ENCODE measurements around the gene BAIAP2L2. TPM values are rescaled to one million over a fixed set of nuclear protein-coding genes. Genes with fewer than 3 reads are reported as not detected.

BAIAP2L2 gene
- total and polyA plus RNA-seq, 2 donors (not counting 3 experiments of a cell fraction or from before 2014, with no cell fraction given), result 0.20 to 0.35 TPM

DNA sequence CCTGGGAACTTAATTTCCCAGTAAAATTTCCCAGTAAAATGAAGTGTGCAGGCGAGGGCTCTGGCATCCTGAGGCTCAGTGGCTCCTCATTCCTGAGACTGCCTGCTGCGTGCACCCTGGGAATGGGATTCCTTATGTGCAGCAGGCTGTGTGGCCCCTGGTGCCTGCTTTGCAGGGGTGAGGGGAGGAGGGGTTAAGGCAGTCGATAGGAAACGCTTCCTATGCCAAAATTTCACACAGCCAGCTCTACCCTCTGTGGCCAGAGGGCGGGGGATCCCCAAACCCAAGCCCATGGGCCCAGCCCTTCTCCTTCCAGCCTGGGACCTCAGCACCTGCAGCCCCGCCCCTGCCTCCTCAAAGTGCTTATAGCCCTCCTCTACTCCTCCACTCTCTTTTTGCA is 12.1 kb upstream of the BAIAP2L2 start:
- no peak overlapping the region for H3K4me3 ChIP-seq (replicated peaks in 1 of 3; ENCODE audit: insufficient read depth in 1 of 3, low read depth in 1 of 3, low read length in 3 of 3)
- CTCF ChIA-PET, result interaction anchor here (1.4 to 1.5 kb wide), 2 partner anchors 15 to 292 kb away, joined by 3 to 5 read pairs; no protein-coding TSS in a partner anchor
- no peak overlapping the region for H3K4me2 ChIP-seq (ENCODE audit: insufficient read depth, low read length)
- FAIRE-seq (no peak), DNase-seq (ENCODE audit: low read depth, low spot score) (no peak)
- POLR2A ChIA-PET, result no interaction called here
- no peak overlapping the region for H2AFZ ChIP-seq (ENCODE audit: low read depth, low read length)
- no peaks in the 10 kb centered on the region for H3K27me3 ChIP-seq (ENCODE audit: control insufficient read depth in 2 of 2, insufficient read depth in 2 of 2, low read length in 2 of 2)
- no peaks in the 10 kb centered on the region for H3K9me3 ChIP-seq (replicated peaks; ENCODE audit: control insufficient read depth, insufficient read depth, low read length)
- no peaks in the 10 kb centered on the region for H3K36me3 ChIP-seq (ENCODE audit: control insufficient read depth in 2 of 2, extremely low read depth in 1 of 2, insufficient read depth in 2 of 2, low read length in 2 of 2)
- H3K79me2 ChIP-seq (ENCODE audit: control insufficient read depth, insufficient read depth, low read length), result no peaks in the 10 kb centered on the region
- H3K27ac ChIP-seq (ENCODE audit: insufficient read depth, low read depth, low read length), result no peak overlapping the region
- H4K20me1 ChIP-seq (replicated peaks; ENCODE audit: control insufficient read depth, extremely low read depth, insufficient read depth, low read length), result no peaks in the 10 kb centered on the region
- TF ChIP-seq EZH2 (IDR thresholded peaks at IDR 0.05; ENCODE audit: borderline replicate concordance, low read depth, low read length, severe bottlenecking), result no peak
- TF ChIP-seq, protein P1, sequence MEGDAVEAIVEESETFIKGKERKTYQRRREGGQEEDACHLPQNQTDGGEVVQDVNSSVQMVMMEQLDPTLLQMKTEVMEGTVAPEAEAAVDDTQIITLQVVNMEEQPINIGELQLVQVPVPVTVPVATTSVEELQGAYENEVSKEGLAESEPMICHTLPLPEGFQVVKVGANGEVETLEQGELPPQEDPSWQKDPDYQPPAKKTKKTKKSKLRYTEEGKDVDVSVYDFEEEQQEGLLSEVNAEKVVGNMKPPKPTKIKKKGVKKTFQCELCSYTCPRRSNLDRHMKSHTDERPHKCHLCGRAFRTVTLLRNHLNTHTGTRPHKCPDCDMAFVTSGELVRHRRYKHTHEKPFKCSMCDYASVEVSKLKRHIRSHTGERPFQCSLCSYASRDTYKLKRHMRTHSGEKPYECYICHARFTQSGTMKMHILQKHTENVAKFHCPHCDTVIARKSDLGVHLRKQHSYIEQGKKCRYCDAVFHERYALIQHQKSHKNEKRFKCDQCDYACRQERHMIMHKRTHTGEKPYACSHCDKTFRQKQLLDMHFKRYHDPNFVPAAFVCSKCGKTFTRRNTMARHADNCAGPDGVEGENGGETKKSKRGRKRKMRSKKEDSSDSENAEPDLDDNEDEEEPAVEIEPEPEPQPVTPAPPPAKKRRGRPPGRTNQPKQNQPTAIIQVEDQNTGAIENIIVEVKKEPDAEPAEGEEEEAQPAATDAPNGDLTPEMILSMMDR (IDR thresholded peaks at IDR 0.05; ENCODE audit: extremely low read depth in 1 of 2, insufficient read depth in 1 of 2, low read depth in 1 of 2, low read length in 2 of 2), result no peak
- TF ChIP-seq FOS (IDR thresholded peaks at IDR 0.05; ENCODE audit: borderline replicate concordance, insufficient read depth, low read length), result no peak
- TF ChIP-seq MYC (IDR thresholded peaks at IDR 0.05; ENCODE audit: low read depth, low read length), result no peak
- TF ChIP-seq POLR2A (IDR thresholded peaks at IDR 0.05; ENCODE audit: low read depth, low read length), result no peak
- TF ChIP-seq, protein P2, sequence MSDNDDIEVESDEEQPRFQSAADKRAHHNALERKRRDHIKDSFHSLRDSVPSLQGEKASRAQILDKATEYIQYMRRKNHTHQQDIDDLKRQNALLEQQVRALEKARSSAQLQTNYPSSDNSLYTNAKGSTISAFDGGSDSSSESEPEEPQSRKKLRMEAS (IDR thresholded peaks at IDR 0.05; ENCODE audit: insufficient read depth, insufficient read length), result no peak
- TF ChIP-seq GATA2 (IDR thresholded peaks at IDR 0.05; ENCODE audit: insufficient read depth, insufficient read length, low read depth, low read length), result no peak
- TF ChIP-seq JUN (IDR thresholded peaks at IDR 0.05; ENCODE audit: borderline replicate concordance, insufficient read depth, insufficient read length, low read depth), result no peak
- TF ChIP-seq POLR2AphosphoS5 (IDR thresholded peaks at IDR 0.05; ENCODE audit: insufficient read depth, low read depth, low read length), result no peak
- intact Hi-C loops (cut with micrococcal nuclease) (no loop called here), dilution Hi-C loops (cut with MboI; ENCODE audit: extremely low pct_ligation_motif_present, low sequenced_read_pairs) (no loop called here)
- H3K4me1 ChIP-seq (ENCODE audit: control insufficient read depth, extremely low read depth, insufficient read depth, low read length), result no peaks in the 10 kb centered on the region
- no peak overlapping the region for H3K9ac ChIP-seq (replicated peaks; ENCODE audit: extremely low read depth, insufficient read depth, low read length)
- BruUV-seq (replicated peaks), result no TSS peak
- no peaks in the 10 kb centered on the region for H3K9me1 ChIP-seq (replicated peaks; ENCODE audit: control insufficient read depth, extremely low read depth, insufficient read depth, low read length)
